H1 (cell line): ENCODE data around the gene NOM1. TPM values are rescaled to one million over a fixed set of nuclear protein-coding genes. Genes with fewer than 3 reads are reported as not detected.

Experiments used
- BRCA1 ChIP-seq: IDR thresholded peaks from 2 replicates; pipeline ENCODE4 v1.6.1; 2012; ENCODE audit warnings: low read depth, low read length, improper control_type of control experiment
- CHD1 ChIP-seq: IDR thresholded peaks from 2 replicates; pipeline ENCODE4 v1.6.1; 2012; ENCODE audit warnings: low read depth, low read length, improper control_type of control experiment
- HDAC6 ChIP-seq: IDR thresholded peaks from one replicate; pipeline ENCODE4 v1.7.1; 2012; ENCODE audit warnings: low read depth, mild to moderate bottlenecking, inconsistent platforms, low read length, moderate library complexity
- JUND ChIP-seq: IDR thresholded peaks from 2 replicates; pipeline ENCODE4 v1.6.1; 2011; ENCODE audit warnings: mild to moderate bottlenecking, improper control_type of control experiment, low read length
- KDM4A ChIP-seq: IDR thresholded peaks from one replicate; pipeline ENCODE4 v1.7.1; 2012; ENCODE audit warnings: low read depth, mild to moderate bottlenecking, moderate library complexity, low read length, inconsistent platforms; ENCODE audit not compliant: severe bottlenecking
- NRF1 ChIP-seq: IDR thresholded peaks from 2 replicates; pipeline ENCODE4 v1.6.1; 2011; ENCODE audit warnings: mild to moderate bottlenecking, low read depth, low read length, improper control_type of control experiment
- RXRA ChIP-seq: IDR thresholded peaks from 2 replicates; pipeline ENCODE4 v1.6.1; 2011; ENCODE audit warnings: low read depth, mild to moderate bottlenecking, low read length, moderate library complexity; ENCODE audit not compliant: insufficient read depth
- SIN3A ChIP-seq, 2 experiments: IDR thresholded peaks in 1 of 2; conservative IDR thresholded peaks in 1 of 2; 2 replicates each; pipeline ENCODE4 v1.6.1; 2011 to 2012; ENCODE audit warnings: low read length in 2 of 2, improper control_type of control experiment in 1 of 2, low read depth in 1 of 2, mild to moderate bottlenecking in 1 of 2
- SIRT6 ChIP-seq: IDR thresholded peaks from one replicate; pipeline ENCODE4 v1.7.1; 2012; ENCODE audit warnings: low read length, inconsistent platforms
- SIX5 ChIP-seq: IDR thresholded peaks from 2 replicates; pipeline ENCODE4 v1.6.1; 2011; ENCODE audit warnings: mild to moderate bottlenecking, low read depth, low read length
- SP1 ChIP-seq: IDR thresholded peaks from 2 replicates; pipeline ENCODE4 v1.6.1; 2011; ENCODE audit warnings: low read depth, low read length
- SP4 ChIP-seq: IDR thresholded peaks from 2 replicates; pipeline ENCODE4 v1.6.1; 2012; ENCODE audit warnings: low read length, inconsistent platforms
- TBP ChIP-seq: IDR thresholded peaks from 2 replicates; pipeline ENCODE4 v1.6.1; 2011; ENCODE audit warnings: low read depth, low read length, improper control_type of control experiment
- TCF12 ChIP-seq: IDR thresholded peaks from 2 replicates; pipeline ENCODE4 v1.6.1; 2011; ENCODE audit warnings: low read depth, mild to moderate bottlenecking, low read length
- polyA plus RNA-seq, 7 experiments: library from polyadenylated mRNA; depleted of rRNA in 3 of 7; stranded (reverse) in 5 of 7; unstranded in 2 of 7; fragments of >200 nt in 5 of 7; fragments of 200-250 nt in 2 of 7; gene quantifications; 1 replicate in 5 of 7; 2 replicates in 1 of 7; 4 replicates in 1 of 7; pipeline versions ENCODE4 v1.2.1 to v1.2.3, GENCODE V29; 2011 to 2013; ENCODE audit warnings: missing spikeins in 2 of 7, mixed read lengths in 2 of 7
- total RNA-seq: library from RNA; stranded (reverse); fragmentation: NEBNext Ultra II Directional; extraction: Animal tissue kit (Norgen Biotek cat#: 25700); gene quantifications from 2 replicates; pipeline ENCODE4 v1.2.1, GENCODE V29; 2021
- TF ChIP-seq, protein P1 (sequence below): IDR thresholded peaks from 2 replicates; pipeline ENCODE4 v1.6.1; 2011; ENCODE audit warnings: low read length, improper control_type of control experiment

The NOM1 gene
- total and polyA plus RNA-seq, 2 of the 8 experiments (the other 6 are each of a cell fraction or from before 2014, with no cell fraction given) = 10.6 to 29.1 TPM

DNA sequence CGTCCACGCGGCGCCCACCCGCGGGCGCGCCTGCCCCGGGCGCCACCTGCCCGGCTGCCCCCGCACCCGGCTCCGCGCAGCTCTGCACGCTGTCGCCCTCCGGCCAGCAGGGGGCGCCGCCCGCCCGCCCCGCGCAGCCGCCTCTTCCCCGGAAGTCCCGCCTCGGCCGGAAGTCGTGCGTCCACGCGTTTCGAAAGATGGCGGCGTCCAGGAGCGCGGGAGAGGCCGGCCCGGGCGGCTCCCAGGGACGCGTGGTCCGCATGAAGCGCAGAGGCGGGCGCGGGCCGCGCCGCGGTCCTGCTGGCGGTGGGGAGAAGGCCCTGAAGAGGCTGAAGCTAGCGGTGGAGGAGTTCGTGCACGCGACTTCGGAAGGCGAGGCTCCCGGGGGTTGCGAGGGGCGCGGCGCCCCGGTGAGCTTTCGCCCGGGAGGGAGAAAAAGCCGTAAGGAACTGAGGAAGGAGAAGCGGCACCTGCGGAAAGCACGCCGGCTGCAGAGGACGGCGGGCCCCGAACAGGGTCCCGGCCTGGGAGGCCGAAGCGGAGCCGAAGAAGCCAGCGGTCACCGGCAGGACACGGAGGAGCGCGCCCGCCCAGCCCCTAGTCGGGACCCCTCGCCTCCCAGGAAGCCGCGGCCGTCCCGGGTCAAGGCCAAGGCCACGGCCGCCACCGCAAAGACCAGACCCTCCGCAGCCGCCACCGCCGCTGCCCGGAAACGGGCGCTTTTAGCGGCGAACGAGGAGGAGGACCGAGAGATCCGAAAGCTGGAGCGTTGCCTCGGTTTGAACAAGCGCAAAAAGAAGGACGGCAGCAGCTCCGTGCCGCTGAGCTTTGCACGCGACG, at the start of gene NOM1 (continued):
- TF ChIP-seq JUND = no peak
- no peak for TF ChIP-seq SP1
- no peak for TF ChIP-seq SIX5
- no peak for TF ChIP-seq RXRA
- no peak for TF ChIP-seq NRF1
- TF ChIP-seq, protein P1, sequence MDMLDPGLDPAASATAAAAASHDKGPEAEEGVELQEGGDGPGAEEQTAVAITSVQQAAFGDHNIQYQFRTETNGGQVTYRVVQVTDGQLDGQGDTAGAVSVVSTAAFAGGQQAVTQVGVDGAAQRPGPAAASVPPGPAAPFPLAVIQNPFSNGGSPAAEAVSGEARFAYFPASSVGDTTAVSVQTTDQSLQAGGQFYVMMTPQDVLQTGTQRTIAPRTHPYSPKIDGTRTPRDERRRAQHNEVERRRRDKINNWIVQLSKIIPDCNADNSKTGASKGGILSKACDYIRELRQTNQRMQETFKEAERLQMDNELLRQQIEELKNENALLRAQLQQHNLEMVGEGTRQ = no peak
- TF ChIP-seq SIN3A (conservative IDR thresholded peaks at IDR 0.05 in 1 of 2, IDR thresholded peaks at IDR 0.05 in 1 of 2; ENCODE audit: low read depth in 1 of 2, low read length in 2 of 2) = peak; percentile 52 to 58; a peak in 1 of 4 replicates
- peak; percentile 87 for TF ChIP-seq TBP
- no peak for TF ChIP-seq SIRT6
- TF ChIP-seq SP4 = no peak
- no peak for TF ChIP-seq CHD1
- no peak for TF ChIP-seq TCF12
- no peak for TF ChIP-seq HDAC6
- peak; percentile 90 for TF ChIP-seq KDM4A
- no peak for TF ChIP-seq BRCA1
